ENCODE measurements around the gene WTIP. TPM values are rescaled to one million over a fixed set of nuclear protein-coding genes. Genes with fewer than 3 reads are reported as not detected.

Gene WTIP
- total RNA-seq, 1 experiment from 2014 or later, result 32.5 TPM

DNA sequence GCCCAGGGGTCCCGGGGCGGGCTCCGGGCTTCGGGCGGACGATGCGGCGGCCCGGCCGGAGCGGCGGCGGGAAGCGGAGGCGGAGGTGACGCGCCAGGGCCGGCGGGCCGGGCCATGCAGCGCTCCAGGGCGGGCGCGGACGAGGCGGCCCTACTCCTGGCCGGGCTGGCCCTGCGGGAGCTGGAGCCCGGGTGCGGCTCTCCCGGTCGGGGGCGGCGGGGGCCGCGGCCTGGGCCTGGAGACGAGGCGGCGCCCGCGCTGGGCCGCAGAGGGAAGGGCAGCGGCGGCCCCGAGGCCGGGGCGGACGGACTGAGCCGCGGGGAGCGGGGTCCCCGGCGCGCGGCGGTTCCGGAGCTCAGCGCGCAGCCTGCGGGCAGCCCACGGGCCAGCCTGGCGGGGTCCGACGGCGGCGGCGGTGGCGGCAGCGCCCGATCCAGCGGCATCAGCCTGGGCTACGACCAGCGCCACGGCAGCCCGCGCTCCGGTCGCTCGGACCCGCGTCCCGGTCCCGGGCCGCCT lies 362 bp downstream of the WTIP start:
- no peak overlapping the region for H2AFZ ChIP-seq (ENCODE audit: low read length)

More for the DNA sequence above, 362 bp downstream of the WTIP start:
- Histone ChIP-seq H3K27me3 (ENCODE audit: insufficient read depth, low read length) (no peaks in the 10 kb centered on the region; the same call in 1 of the 2 replicates), H4K91ac (ENCODE audit: insufficient read length, low read depth, low read length) (no peak overlapping the region), H3K4me2 (ENCODE audit: insufficient read depth, insufficient read length, low read length) (peak overlapping the region; percentile 83), H3K56ac (ENCODE audit: insufficient read length, low read depth, low read length) (no peak overlapping the region), H4K20me1 (ENCODE audit: control insufficient read depth, insufficient read depth, insufficient read length) (no peaks in the 10 kb centered on the region), H2BK12ac (ENCODE audit: insufficient read length, low read depth, low read length) (no peak overlapping the region), H2BK120ac (ENCODE audit: low read depth, low read length, poor library complexity, severe bottlenecking) (no peak overlapping the region), H4K5ac (ENCODE audit: insufficient read length, low read depth, low read length) (no peak overlapping the region), H3K79me1 (ENCODE audit: insufficient read depth, low read depth, low read length, poor library complexity, severe bottlenecking) (no peaks in the 10 kb centered on the region), H3K79me2 (ENCODE audit: insufficient read depth, low read length) (peaks cover 2% of the 10 kb centered on the region; the same call in 1 of the 2 replicates), H3K18ac (ENCODE audit: insufficient read length, low read depth, low read length) (no peak overlapping the region), H3K23ac (ENCODE audit: insufficient read length, low read depth, low read length) (no peak overlapping the region), H2BK5ac (ENCODE audit: insufficient read length, low read length) (no peak overlapping the region), H3K27ac (ENCODE audit: insufficient read length, low read depth, low read length) (no peak overlapping the region), H3K4ac (ENCODE audit: low read depth, low read length) (no peak overlapping the region), H4K8ac (replicated peaks; ENCODE audit: insufficient read length, low read depth, low read length) (no peak overlapping the region), H2BK20ac (ENCODE audit: low read depth, low read length, poor library complexity, severe bottlenecking) (no peak overlapping the region), H3T11ph (ENCODE audit: low read length) (no peak overlapping the region), H3K4me1 (ENCODE audit: insufficient read depth, low read length) (no peaks in the 10 kb centered on the region; the same call in 1 of the 2 replicates), H3K14ac (ENCODE audit: insufficient read depth, low read length) (no peak overlapping the region; the same call in 1 of the 2 replicates), H2BK15ac (ENCODE audit: low read depth, low read length) (no peak overlapping the region), H3K23me2 (ENCODE audit: insufficient read length, low read depth, low read length, poor library complexity, severe bottlenecking) (peaks cover 19% of the 10 kb centered on the region), H3K9me3 (ENCODE audit: control insufficient read depth, low read depth, low read length) (no peaks in the 10 kb centered on the region), H3K9ac (ENCODE audit: extremely low read depth, insufficient read length, low read length) (no peak overlapping the region), H2AK5ac (ENCODE audit: insufficient read length, low read length) (no peak overlapping the region)
- TF ChIP-seq, protein P1, sequence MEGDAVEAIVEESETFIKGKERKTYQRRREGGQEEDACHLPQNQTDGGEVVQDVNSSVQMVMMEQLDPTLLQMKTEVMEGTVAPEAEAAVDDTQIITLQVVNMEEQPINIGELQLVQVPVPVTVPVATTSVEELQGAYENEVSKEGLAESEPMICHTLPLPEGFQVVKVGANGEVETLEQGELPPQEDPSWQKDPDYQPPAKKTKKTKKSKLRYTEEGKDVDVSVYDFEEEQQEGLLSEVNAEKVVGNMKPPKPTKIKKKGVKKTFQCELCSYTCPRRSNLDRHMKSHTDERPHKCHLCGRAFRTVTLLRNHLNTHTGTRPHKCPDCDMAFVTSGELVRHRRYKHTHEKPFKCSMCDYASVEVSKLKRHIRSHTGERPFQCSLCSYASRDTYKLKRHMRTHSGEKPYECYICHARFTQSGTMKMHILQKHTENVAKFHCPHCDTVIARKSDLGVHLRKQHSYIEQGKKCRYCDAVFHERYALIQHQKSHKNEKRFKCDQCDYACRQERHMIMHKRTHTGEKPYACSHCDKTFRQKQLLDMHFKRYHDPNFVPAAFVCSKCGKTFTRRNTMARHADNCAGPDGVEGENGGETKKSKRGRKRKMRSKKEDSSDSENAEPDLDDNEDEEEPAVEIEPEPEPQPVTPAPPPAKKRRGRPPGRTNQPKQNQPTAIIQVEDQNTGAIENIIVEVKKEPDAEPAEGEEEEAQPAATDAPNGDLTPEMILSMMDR (conservative IDR thresholded peaks at IDR 0.05), result no peak
- Mint-ChIP-seq H3K9me3 (peaks cover 2 to 3% of the 10 kb centered on the region in 2 experiments; a peak in 2 of 5 replicates), H3K27me3 (ENCODE audit: low read depth) (peaks cover 28% of the 10 kb centered on the region), H3K4me1 (peaks cover 19 to 29% of the 10 kb centered on the region in 2 experiments), H3K36me3 (ENCODE audit: insufficient read depth in 1 of 3, low read depth in 3 of 3) (peaks cover 4 to 17% (median 17%) of the 10 kb centered on the region in 3 experiments; a peak in 6 of 7 replicates), H3K4me3 (no peak overlapping the region), H3K27ac (no peak overlapping the region)
- DNase-seq, result no peak
- no CpG with 5 or more reads among the region's 84 CpGs for WGBS (ENCODE audit: extremely low coverage, insufficient read length, low lambda C conversion rate)

Data from H9 (cell line).